GM20431 (cell line): ENCODE measurements around the gene M1AP.
"Not testable (repeated sequence)": the region's sequence is repeated elsewhere in the genome, so short reads cannot be mapped to it uniquely, and the experiment has no call there.

Source experiments
- in situ Hi-C: fragments of 300-500 bp; cut with MseI, MboI; formaldehyde crosslinking; loops from one replicate; pipeline ENCODE4 v1.15.0; 2020; ENCODE audit warnings: low sequenced_read_pairs; ENCODE audit not compliant: unreplicated experiment

Gene M1AP

GRCh38 chr2:74572178-74572925, 75.8 kb downstream of the M1AP start:
- in situ Hi-C loops = loop anchor here (10.0 kb wide), 1 partner anchor 262 kb away; the partner anchor contains the start of gene HK2

- in situ Hi-C loops = loop anchor here (10.0 kb wide), 1 partner anchor 264 kb away; the partner anchor contains the start of gene HK2
These were observed 77.1 kb downstream of the M1AP start for GRCh38 chr2:74571058-74571457.

DNA sequence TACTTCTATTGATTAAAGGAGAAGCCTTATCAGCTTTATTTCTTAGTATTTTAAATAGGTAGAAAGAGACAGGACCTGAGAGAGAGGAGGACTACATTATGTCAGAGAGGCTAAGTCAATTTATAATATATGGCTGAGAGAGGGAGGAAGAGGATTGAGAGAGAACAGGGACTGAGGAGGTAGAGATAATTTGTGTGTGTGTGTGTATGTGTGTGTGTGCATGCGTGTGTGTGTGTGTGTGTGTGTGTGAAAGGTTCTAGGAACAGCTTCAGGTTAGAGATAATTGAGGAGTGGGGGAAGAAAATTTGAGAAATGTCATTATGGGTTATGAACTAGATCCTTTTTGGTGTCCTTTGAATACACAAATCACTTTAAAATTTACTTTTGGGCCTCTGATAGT, 78.4 kb downstream of the M1AP start:
- in situ Hi-C loops = loop anchor here (10.0 kb wide), 1 partner anchor 265 kb away; the partner anchor contains the start of gene HK2

DNA sequence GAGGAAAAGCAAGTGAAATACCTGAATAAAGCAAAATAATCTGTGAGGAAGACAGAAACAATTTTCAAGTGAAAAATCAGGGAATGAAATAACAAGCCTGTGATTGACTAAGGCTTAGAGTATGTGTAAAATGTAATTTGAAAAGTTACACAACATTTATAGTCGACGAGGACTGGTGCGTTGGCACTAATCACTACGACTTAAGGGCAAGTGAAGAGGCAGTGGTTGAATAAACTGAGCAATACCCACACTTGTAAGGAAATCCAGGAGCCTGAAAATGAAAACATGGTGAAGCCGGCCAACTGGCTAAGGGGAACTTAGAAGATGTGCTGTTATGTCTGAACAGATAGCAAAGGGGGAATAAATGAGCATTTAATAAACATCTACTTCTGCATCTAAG, 80.2 kb downstream of the M1AP start:
- in situ Hi-C loops = no loop called here

DNA sequence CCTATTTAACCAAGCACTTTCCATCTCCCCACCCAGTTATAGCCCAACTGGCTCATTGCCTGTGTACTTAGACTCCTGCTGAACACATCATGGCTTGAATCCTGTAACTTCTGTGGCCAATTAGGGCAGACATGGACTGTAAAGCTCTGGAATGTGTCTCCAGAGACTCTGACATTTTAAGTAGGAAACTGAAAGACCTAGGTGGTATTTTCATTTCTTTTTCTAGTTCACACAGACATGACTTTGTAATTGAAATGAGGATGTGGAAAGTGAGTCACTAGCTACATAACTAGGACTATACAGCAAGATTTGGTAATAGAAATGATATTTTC, 81.4 kb downstream of the M1AP start:
- in situ Hi-C loops = no loop called here

DNA sequence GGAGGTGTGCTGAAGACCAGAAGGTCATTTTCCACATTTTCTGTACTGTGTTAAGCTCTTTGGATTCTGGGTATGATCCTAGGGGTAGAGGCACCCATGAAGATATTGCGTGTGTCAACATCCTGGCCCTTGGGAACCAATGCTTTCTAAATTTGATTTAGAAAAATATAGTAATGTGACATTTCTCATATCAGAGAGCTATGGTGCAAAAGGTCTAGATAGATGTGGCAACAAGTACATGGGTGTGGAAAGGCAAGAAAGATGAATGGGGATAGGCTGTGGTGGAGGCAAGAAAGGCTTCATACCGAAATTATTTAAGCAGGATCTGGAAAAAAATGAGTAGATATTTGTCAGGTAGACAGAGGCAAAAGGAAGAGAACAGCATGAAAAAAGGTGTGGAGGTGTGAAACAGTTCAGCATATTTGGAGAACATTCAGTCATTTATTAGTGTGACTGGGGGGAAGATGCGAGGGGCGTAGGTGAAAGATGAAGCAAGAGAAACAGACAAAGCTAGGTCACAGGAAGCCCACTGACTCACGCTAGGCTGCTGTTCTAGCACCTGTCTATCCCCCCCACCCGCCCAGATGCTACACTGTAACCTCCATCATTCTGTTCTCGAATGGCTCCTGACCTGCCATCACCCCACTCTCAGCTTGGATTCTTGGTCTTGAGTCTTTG, 81.9 kb downstream of the M1AP start:
- in situ Hi-C loops = no loop called here

- in situ Hi-C loops = no loop called here
These were observed 83.9 kb downstream of the M1AP start for GRCh38 chr2:74564222-74564621.

GRCh38 chr2:74562126-74562775, 85.9 kb downstream of the M1AP start:
- in situ Hi-C loops = no loop called here

DNA sequence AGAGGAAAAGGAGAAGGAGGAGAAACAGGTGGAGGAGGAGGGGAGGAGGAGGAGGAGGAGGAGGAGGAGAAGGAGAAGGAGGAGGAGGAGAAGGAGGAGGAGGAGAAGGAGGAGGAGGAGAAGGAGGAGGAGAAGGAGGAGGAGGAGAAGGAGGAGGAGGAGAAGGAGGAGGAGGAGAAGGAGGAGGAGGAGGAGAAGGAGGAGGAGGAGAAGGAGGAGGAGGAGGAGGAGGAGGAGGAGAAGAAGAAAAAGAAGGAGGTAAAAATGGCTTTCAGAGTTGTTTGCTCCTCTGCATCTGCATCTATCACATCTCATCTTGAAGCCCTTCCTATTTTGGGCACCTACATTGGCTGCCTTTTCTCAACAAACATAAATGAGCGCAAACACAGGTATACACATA, 87.1 kb downstream of the M1AP start:
- in situ Hi-C loops = not testable (repeated sequence)

DNA sequence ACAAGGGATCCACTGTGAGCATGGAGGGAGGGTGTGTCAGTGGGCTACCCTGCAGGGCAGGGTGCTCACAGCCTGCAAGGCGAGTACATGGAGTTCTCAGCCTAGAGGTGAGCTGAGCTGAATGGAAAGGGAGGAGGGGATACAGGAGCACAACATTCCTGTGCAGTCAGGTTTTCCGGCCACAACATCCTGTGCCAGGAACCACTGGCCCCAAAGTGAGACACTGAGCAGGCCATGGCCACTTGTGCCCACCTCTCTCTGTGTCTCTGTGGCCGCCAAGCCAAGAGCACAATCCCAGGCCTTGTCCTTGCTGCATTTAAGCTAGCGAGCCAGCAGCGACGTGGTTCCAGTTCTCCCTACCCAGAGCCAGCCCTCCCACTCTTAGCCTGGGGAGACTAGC, 87.5 kb downstream of the M1AP start:
- in situ Hi-C loops = no loop called here

DNA sequence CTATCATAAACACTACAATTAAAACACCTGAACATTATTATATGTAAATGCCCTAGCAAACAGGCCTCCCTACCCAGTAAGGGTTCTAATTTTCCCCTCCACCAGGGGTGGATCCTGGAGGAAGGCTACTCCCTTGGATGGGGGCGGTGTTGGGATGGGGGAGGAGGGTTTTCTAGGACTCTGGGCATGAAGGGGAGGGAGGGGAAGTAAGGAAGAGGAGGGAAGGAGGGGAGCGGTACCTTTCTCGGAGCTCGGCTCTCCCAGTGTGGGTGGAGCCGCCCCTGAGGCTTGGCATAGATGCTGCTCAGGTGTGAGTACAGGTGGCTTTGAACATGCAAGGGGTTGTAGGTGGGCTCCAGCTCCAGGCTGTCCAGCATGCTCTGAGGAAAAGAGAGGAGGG, 88.2 kb downstream of the M1AP start:
- in situ Hi-C loops = no loop called here

DNA sequence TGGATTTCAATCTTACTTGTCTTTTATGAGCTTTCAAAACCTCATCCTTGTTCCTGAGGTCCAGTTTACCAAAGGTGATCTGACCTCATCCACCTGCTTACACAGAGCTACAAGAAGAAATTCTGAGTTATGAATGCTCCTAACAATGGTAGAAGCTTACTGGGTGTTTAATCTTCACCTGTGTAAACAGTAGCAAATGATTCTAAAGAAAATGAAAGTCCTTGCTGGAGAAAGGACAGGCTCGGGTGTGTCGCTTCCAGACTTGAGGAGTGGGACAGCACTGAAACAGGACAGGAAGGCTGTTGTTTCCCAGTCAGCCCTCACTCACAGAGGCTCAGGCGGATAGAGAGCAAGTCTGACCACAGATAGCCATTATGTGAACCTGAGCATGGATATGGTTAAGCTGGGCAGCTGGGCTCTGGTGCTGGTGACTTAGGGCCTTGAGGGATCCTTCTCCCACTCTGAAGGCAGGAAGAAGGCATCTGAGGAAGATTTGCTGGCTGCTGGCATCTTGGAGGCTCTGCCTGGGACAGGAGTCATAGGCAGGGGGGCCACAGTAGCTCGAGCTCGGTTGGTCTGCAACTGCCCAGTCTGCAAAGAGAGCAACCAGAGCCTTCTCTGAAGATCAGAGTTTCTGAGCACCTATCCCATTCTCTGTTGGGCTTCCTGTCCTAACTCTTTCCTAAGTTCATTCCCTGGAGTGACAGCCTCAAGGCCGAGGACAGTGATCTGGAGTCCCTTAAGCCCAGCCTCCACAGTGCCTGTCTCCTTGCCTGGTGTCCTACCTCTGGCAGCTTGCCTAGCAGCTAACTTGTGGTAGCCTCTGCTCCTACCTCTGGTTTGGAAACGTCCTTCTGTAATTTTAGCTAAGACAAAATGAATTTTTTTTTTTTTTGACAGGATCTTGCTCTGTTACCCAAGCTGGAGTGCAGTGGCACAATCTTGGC, 89.6 kb downstream of the M1AP start:
- in situ Hi-C loops = no loop called here

GRCh38 chr2:74556831-74557370, 91.2 kb downstream of the M1AP start:
- in situ Hi-C loops = no loop called here

DNA sequence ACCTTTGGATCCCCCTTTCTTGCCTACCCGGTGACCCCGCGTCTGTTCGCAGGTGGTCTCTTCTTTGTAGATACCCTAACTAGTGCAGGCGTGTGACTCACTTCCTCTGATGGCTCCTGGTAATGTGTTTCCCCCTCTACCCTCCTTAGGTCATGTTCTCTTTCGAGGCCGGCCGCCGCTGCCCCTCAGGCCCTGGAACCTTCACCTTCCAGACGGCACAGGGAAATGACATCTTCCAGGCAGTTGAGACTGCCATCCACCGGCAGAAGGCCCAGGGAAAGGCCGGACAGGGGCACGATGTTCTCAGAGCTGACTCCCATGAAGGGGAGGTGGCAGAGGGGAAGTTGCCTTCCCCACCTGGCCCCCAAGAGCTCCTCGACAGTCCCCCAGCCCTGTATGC, 92.0 kb downstream of the M1AP start:
- in situ Hi-C loops = no loop called here

DNA sequence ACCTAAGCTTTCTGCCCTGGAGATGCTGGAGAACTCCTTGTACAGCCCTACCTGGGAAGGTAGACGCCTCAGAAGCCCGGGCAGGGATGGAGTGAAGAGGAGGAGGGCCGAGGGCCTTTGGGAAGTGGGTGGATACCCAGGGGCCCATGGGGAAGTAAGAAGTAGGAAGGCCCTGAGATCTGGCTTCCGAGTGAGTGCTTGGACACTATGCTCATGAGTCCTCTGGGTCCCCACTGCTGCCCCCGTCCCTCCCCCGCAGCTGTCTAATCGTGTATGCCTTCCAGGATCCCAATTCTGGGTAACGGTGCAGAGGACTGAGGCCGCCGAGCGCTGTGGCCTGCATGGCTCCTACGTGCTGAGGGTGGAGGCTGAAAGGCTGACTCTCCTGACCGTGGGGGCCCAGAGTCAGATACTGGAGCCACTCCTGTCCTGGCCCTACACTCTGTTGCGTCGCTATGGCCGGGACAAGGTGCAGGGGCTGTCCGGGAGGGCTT, 92.5 kb downstream of the M1AP start:
- in situ Hi-C loops = no loop called here

GRCh38 chr2:74554820-74555531, 93.2 kb downstream of the M1AP start:
- in situ Hi-C loops = no loop called here

GRCh38 chr2:74553892-74554819, 94.0 kb downstream of the M1AP start, which contains the start of the genes DOK1 and LOXL3:
Gene DOK1, plus strand, starts transcription at chr2:74554720. Its CDS starts 35 bp downstream, at chr2:74554755.
Gene LOXL3, minus strand, starts transcription at chr2:74553942. Its CDS starts 1,308 bp downstream, at chr2:74552634.
- in situ Hi-C loops = no loop called here
